H9 (cell line): Measurements from ENCODE around the gene KCNMA1. TPM values are rescaled to one million over a fixed set of nuclear protein-coding genes. Genes with fewer than 3 reads are reported as not detected.

ENCODE experiments used
- DNase-seq: peaks from one replicate; pipeline ENCODE4 v3.0.0-alpha.2; 2017
- H2AFZ ChIP-seq: one replicate; pipeline ENCODE4 v1.6.1; 2013; ENCODE audit warnings: mild to moderate bottlenecking, low read length, control low read depth, moderate library complexity
- H2AK5ac ChIP-seq: 2 replicates; pipeline ENCODE4 v1.6.1; 2013; ENCODE audit warnings: low read length, control low read depth, mixed read lengths; ENCODE audit not compliant: insufficient read length
- H2BK120ac ChIP-seq: one replicate; pipeline ENCODE4 v1.6.1; 2013; ENCODE audit warnings: low read depth, mild to moderate bottlenecking, low read length, control low read depth, inconsistent platforms; ENCODE audit not compliant: poor library complexity, severe bottlenecking
- H2BK12ac ChIP-seq: 2 replicates; pipeline ENCODE4 v1.6.1; 2013; ENCODE audit warnings: low read length, control low read depth, mixed read lengths, low read depth; ENCODE audit not compliant: insufficient read length
- H2BK15ac ChIP-seq: 2 replicates; pipeline ENCODE4 v1.6.1; 2013; ENCODE audit warnings: low read depth, low read length, control low read depth
- H2BK20ac ChIP-seq: one replicate; pipeline ENCODE4 v1.6.1; 2013; ENCODE audit warnings: low read depth, mild to moderate bottlenecking, low read length, control low read depth, inconsistent platforms; ENCODE audit not compliant: poor library complexity, severe bottlenecking
- H2BK5ac ChIP-seq: 2 replicates; pipeline ENCODE4 v1.6.1; 2013; ENCODE audit warnings: low read length, control low read depth, mixed read lengths; ENCODE audit not compliant: insufficient read length
- H3K14ac ChIP-seq: 2 replicates; pipeline ENCODE4 v1.6.1; 2013; ENCODE audit warnings: low read length, control low read depth; ENCODE audit not compliant: insufficient read depth
- H3K18ac ChIP-seq: 2 replicates; pipeline ENCODE4 v1.6.1; 2013; ENCODE audit warnings: low read depth, mild to moderate bottlenecking, mixed read lengths, low read length, control low read depth; ENCODE audit not compliant: insufficient read length
- H3K23ac ChIP-seq: 2 replicates; pipeline ENCODE4 v1.6.1; 2013; ENCODE audit warnings: low read length, control low read depth, mixed read lengths, low read depth; ENCODE audit not compliant: insufficient read length
- H3K23me2 ChIP-seq: 2 replicates; pipeline ENCODE4 v1.6.1; 2013; ENCODE audit warnings: low read depth, mild to moderate bottlenecking, mixed read lengths, low read length, control low read depth; ENCODE audit not compliant: insufficient read length, poor library complexity, severe bottlenecking
- H3K27ac ChIP-seq: 2 replicates; pipeline ENCODE4 v1.5.1; 2013; ENCODE audit warnings: low read length, control low read depth, mixed read lengths, low read depth; ENCODE audit not compliant: insufficient read length
- H3K27me3 ChIP-seq: 2 replicates; pipeline ENCODE4 v1.6.1; 2013; ENCODE audit warnings: low read length, control low read depth, inconsistent platforms; ENCODE audit not compliant: insufficient read depth
- H3K4ac ChIP-seq: 2 replicates; pipeline ENCODE4 v1.6.1; 2013; ENCODE audit warnings: low read depth, mild to moderate bottlenecking, control low read depth, inconsistent platforms, low read length, moderate library complexity
- H3K4me1 ChIP-seq: 2 replicates; pipeline ENCODE4 v1.6.1; 2013; ENCODE audit warnings: low read length, control low read depth, inconsistent platforms; ENCODE audit not compliant: insufficient read depth
- H3K4me2 ChIP-seq: 2 replicates; pipeline ENCODE4 v1.6.1; 2013; ENCODE audit warnings: low read length, control low read depth, mixed read lengths; ENCODE audit not compliant: insufficient read length, insufficient read depth
- H3K56ac ChIP-seq: 2 replicates; pipeline ENCODE4 v1.6.1; 2013; ENCODE audit warnings: low read depth, mild to moderate bottlenecking, mixed read lengths, low read length, control low read depth; ENCODE audit not compliant: insufficient read length
- H3K79me1 ChIP-seq: 2 replicates; pipeline ENCODE4 v1.6.1; 2013; ENCODE audit warnings: low read depth, mild to moderate bottlenecking, moderate library complexity, low read length, control low read depth, inconsistent platforms; ENCODE audit not compliant: insufficient read depth, poor library complexity, severe bottlenecking
- H3K79me2 ChIP-seq: 2 replicates; pipeline ENCODE4 v1.6.1; 2013; ENCODE audit warnings: low read length, control low read depth, inconsistent platforms; ENCODE audit not compliant: insufficient read depth
- H3K9ac ChIP-seq: 2 replicates; pipeline ENCODE4 v1.6.1; 2013; ENCODE audit warnings: low read length, control low read depth, mixed read lengths; ENCODE audit not compliant: insufficient read length; ENCODE audit errors: extremely low read depth
- H3K9me3 ChIP-seq: one replicate; pipeline ENCODE4 v1.6.1; 2013; ENCODE audit warnings: low read depth, low read length, inconsistent platforms; ENCODE audit not compliant: control insufficient read depth
- H3T11ph ChIP-seq: one replicate; pipeline ENCODE4 v1.6.1; 2013; ENCODE audit warnings: mild to moderate bottlenecking, low read length, control low read depth, inconsistent platforms
- H4K20me1 ChIP-seq: one replicate; pipeline ENCODE4 v1.6.1; 2013; ENCODE audit not compliant: control insufficient read depth, insufficient read length, insufficient read depth
- H4K5ac ChIP-seq: 2 replicates; pipeline ENCODE4 v1.6.1; 2013; ENCODE audit warnings: low read depth, mild to moderate bottlenecking, mixed read lengths, low read length, control low read depth; ENCODE audit not compliant: insufficient read length
- H4K8ac ChIP-seq: replicated peaks from 2 replicates; pipeline ENCODE4 v1.6.1; 2013; ENCODE audit warnings: low read length, control low read depth, mixed read lengths, low read depth; ENCODE audit not compliant: insufficient read length
- H4K91ac ChIP-seq: 2 replicates; pipeline ENCODE4 v1.6.1; 2013; ENCODE audit warnings: low read depth, mild to moderate bottlenecking, moderate library complexity, mixed read lengths, low read length, control low read depth; ENCODE audit not compliant: insufficient read length
- H3K27ac Mint-ChIP-seq, 3 experiments: 2 replicates in 2 of 3; 3 replicates in 1 of 3; pipeline ENCODE4 v1.8.0; 2020 to 2021; ENCODE audit warnings: mixed read lengths in 3 of 3, mild to moderate bottlenecking in 1 of 3, moderate library complexity in 1 of 3
- H3K27me3 Mint-ChIP-seq: 2 replicates; pipeline ENCODE4 v1.8.0; 2021; ENCODE audit warnings: low read depth, mild to moderate bottlenecking, moderate library complexity, mixed read lengths
- H3K36me3 Mint-ChIP-seq, 3 experiments: 2 replicates in 2 of 3; 3 replicates in 1 of 3; pipeline ENCODE4 v1.8.0; 2020 to 2021; ENCODE audit warnings: low read depth in 3 of 3, mixed read lengths in 3 of 3; ENCODE audit not compliant: insufficient read depth in 1 of 3
- H3K4me1 Mint-ChIP-seq, 2 experiments: 2 replicates each; pipeline ENCODE4 v1.8.0; 2020; ENCODE audit warnings: mixed read lengths in 2 of 2
- H3K4me3 Mint-ChIP-seq, 2 experiments: 2 replicates in 1 of 2; 3 replicates in 1 of 2; pipeline ENCODE4 v1.8.0; 2020 to 2021; ENCODE audit warnings: mild to moderate bottlenecking in 2 of 2, mixed read lengths in 2 of 2, moderate library complexity in 1 of 2
- H3K9me3 Mint-ChIP-seq, 2 experiments: 2 replicates in 1 of 2; 3 replicates in 1 of 2; pipeline ENCODE4 v1.8.0; 2020; ENCODE audit warnings: mild to moderate bottlenecking in 2 of 2, mixed read lengths in 2 of 2, moderate library complexity in 1 of 2
- WGBS: extraction: QIAGEN DNeasy Blood & Tissue Kit; methylation state at CpG from one replicate; pipeline ENCODE4 v1.1.7; 2013; ENCODE audit warnings: missing lambda C conversion rate, low lambda C conversion rate, mixed read lengths; ENCODE audit not compliant: insufficient read length; ENCODE audit errors: extremely low coverage; 5-methylcytosine and 5-hydroxymethylcytosine counted together
- total RNA-seq: library from RNA; stranded (reverse); gene quantifications from 2 replicates; pipeline ENCODE4 v1.2.1, GENCODE V29; 2021
- TF ChIP-seq, protein P1 (sequence below): fragments of 200-600 bp; sonication (generic); conservative IDR thresholded peaks from 3 replicates; pipeline ENCODE4 v1.8.0; 2021; ENCODE audit warnings: antibody characterized with exemption, mild to moderate bottlenecking

The KCNMA1 gene
- total RNA-seq, 1 experiment from 2014 or later, result 2.0 TPM

DNA sequence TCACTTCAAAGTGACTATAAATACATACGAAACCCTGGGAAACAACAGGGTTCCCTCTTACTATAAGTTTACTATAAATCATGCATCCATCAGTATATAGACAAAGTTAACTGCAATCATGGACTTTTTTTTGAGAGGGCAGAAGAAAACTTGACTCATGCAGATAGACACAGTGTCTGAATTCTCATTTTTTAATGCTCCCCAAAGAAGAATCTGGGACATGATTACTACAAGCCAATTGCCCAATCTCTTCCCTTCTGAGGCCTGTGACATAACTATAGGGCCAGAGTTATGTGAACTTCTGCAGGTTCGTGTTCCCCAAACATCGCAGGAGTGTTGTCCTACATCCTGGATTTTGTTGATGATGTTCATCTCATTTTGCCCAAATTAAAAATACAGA lies 376.5 kb downstream of the KCNMA1 start:
- Mint-ChIP-seq H3K27ac (no peak overlapping the region), H3K36me3 (peaks cover 0 to 8% (median 2%) of the 10 kb centered on the region in 3 experiments; a peak in 1 of 7 replicates), H3K4me1 (no peaks in the 10 kb centered on the region), H3K4me3 (no peak overlapping the region), H3K27me3 (peaks cover 1% of the 10 kb centered on the region), H3K9me3 (peaks cover 0 to 6% of the 10 kb centered on the region in 2 experiments; a peak in 3 of 5 replicates)
- H3T11ph ChIP-seq, result no peak overlapping the region
- TF ChIP-seq, protein P1, sequence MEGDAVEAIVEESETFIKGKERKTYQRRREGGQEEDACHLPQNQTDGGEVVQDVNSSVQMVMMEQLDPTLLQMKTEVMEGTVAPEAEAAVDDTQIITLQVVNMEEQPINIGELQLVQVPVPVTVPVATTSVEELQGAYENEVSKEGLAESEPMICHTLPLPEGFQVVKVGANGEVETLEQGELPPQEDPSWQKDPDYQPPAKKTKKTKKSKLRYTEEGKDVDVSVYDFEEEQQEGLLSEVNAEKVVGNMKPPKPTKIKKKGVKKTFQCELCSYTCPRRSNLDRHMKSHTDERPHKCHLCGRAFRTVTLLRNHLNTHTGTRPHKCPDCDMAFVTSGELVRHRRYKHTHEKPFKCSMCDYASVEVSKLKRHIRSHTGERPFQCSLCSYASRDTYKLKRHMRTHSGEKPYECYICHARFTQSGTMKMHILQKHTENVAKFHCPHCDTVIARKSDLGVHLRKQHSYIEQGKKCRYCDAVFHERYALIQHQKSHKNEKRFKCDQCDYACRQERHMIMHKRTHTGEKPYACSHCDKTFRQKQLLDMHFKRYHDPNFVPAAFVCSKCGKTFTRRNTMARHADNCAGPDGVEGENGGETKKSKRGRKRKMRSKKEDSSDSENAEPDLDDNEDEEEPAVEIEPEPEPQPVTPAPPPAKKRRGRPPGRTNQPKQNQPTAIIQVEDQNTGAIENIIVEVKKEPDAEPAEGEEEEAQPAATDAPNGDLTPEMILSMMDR, result no peak
- H3K79me2 ChIP-seq, result no peaks in the 10 kb centered on the region
- no peak for DNase-seq
- no peak overlapping the region for H2BK12ac ChIP-seq
- no peak overlapping the region for H3K14ac ChIP-seq
- no peak overlapping the region for H3K56ac ChIP-seq
- no peak overlapping the region for H3K23ac ChIP-seq
- WGBS, result no CpG with 5 or more reads among the region's 3 CpGs
- H3K79me1 ChIP-seq, result no peaks in the 10 kb centered on the region
- no peak overlapping the region for H4K5ac ChIP-seq
- H3K4me2 ChIP-seq, result no peak overlapping the region
- H3K4ac ChIP-seq, result no peak overlapping the region
- H3K27me3 ChIP-seq, result no peaks in the 10 kb centered on the region
- no peak overlapping the region for H2AK5ac ChIP-seq
- H4K8ac ChIP-seq, result no peak overlapping the region
- H4K20me1 ChIP-seq, result no peaks in the 10 kb centered on the region
- H3K4me1 ChIP-seq, result no peaks in the 10 kb centered on the region
- H2BK5ac ChIP-seq, result no peak overlapping the region
- no peak overlapping the region for H4K91ac ChIP-seq
- no peak overlapping the region for H2BK15ac ChIP-seq
- no peak overlapping the region for H3K9ac ChIP-seq
- H3K23me2 ChIP-seq, result no peaks in the 10 kb centered on the region
- H3K9me3 ChIP-seq, result no peaks in the 10 kb centered on the region
- H3K18ac ChIP-seq, result no peak overlapping the region
- no peak overlapping the region for H2AFZ ChIP-seq
- H3K27ac ChIP-seq, result no peak overlapping the region
- no peak overlapping the region for H2BK120ac ChIP-seq
- no peak overlapping the region for H2BK20ac ChIP-seq
